ENCODE measurements around the gene SMARCE1.
"Not testable (repeated sequence)": the region's sequence is repeated elsewhere in the genome, so short reads cannot be mapped to it uniquely, and the experiment has no call there.

The SMARCE1 gene

GRCh38 chr17:40608061-40608581 is 39.5 kb downstream of the SMARCE1 start:
- no peak for FAIRE-seq

GRCh38 chr17:40607641-40608040 is 40.0 kb downstream of the SMARCE1 start:
- FAIRE-seq = no peak

DNA sequence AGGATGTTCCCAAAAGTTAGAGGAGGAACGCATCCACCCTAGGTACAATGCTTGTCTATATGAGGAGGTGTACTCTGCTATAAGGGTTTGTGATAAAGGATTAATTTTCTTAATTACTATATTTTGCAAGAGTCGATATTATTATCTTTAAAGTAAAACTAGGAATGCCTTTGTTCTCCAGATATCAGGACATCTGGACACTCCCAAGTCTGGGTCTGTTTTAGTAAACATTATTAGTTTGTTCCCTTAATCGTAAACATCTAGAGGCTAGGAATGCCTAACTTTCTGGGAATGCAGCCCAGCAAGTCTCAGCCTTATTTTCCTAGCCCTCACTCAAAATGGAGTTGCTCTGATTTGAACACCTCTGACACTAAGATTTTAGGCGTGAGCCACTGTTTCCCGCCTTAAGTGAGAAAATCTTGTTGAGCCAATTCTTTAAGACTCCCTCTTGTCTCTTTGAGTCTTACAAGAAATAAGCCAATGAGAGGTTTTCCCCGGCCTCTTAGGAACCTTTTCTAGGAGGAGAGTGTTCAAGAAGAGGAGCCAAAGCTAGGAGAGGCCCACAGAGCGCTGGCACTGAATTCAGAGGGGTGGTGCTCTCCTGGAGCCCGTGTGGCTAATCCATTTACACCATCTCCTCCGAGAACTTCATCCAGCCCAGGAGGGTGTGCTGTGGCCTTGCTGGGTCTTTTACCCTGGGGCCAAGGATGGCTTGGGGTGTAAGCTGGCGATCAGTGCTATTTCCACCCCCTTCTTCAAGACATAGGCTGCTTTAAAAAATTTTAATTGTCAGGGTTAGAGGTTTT is 40.9 kb downstream of the SMARCE1 start:
- FAIRE-seq = no peak

GRCh38 chr17:40605306-40605705 is 42.3 kb downstream of the SMARCE1 start:
- no peak for FAIRE-seq

- FAIRE-seq = no peak
Observed at GRCh38 chr17:40604327-40605080, 43.1 kb downstream of the SMARCE1 start.

DNA sequence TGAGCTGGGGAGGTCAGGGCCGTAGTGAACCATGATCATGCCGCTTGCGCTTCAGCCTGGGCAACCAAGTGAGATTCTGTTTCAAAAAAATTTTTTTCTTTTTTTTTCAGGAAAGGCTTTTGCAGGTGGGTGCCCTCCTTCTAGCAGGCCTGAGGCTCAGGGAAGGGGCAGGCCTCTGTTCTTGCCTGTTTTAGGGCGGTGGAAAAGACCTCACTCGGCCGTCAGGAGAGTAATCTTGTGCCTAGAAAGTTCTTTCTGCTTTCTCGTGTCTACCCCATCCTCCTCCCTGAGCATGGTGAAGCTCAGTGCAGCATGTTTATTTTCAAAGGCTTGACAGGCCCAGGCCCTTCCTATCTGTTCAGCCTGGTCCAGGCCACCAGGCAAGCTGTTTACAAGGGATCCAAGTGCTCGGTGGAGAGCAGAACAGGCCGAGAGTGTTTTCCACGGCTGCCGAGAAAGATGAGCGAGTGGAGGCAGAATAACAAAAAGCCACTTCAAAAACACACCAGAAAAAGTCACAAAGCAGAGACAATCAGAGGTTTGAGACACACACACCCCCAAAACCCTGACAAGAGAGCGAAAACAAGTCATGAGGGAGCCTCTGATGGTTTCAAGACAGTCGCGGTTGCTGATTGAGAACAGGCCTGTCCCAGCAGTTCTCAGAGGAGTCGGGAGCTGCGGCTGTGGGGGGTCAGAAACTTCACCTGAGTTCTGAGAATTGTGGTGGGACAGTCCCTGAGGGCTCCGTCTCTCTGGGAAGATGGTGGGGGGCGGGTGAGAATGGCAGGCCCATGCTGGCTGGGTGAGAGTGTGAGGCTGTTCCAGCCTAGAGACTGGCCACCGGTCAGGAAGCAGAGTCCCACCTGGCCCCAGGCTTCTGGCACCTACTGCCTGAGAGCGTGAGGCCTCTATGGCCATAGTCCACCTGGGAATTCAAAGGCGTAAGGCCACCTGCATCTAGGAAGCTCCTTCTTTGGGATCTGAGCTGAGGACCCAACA is 44.9 kb downstream of the SMARCE1 start:
- no peak for FAIRE-seq

GRCh38 chr17:40600486-40601046 is 47.1 kb downstream of the SMARCE1 start:
- FAIRE-seq = no peak

DNA sequence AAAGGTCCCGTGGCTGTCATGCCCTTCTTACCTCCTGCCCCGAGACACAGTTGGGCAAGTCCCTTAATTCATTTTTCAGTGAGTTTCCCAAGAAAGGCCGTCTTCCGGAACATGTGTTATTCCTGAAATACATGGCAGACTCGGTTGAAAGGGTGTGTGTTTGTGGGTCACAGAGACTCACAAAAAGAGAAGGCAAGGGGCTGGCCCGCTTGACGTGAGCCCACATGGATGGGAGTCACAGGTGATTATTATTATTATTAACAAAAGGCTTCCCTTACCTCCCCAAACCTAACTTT is 48.2 kb downstream of the SMARCE1 start:
- no peak for FAIRE-seq

- FAIRE-seq = no peak
Observed at GRCh38 chr17:40598619-40599467, 48.8 kb downstream of the SMARCE1 start.

- FAIRE-seq = no peak
Observed at GRCh38 chr17:40598301-40598618, 49.4 kb downstream of the SMARCE1 start.

GRCh38 chr17:40597556-40598300 is 49.9 kb downstream of the SMARCE1 start:
- FAIRE-seq = no peak

DNA sequence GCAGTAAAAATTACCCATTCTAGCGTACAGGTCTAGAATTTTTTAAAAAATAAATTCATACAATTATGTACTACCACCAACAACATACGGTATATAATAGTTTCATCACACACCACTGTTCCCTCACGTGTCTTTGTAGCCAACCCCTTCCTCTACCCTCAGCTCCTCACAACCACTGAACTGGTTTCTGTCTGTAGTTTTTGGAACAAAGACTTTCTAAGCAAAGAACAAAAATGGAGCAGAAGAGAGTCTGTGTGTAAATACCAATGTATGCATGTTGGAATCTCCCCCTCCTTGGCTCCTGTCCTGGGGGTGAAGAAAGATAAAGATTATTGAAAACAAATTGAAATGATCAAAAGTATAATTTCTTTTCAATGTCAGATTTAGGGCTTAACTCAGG is 50.5 kb downstream of the SMARCE1 start:
- FAIRE-seq = no peak

DNA sequence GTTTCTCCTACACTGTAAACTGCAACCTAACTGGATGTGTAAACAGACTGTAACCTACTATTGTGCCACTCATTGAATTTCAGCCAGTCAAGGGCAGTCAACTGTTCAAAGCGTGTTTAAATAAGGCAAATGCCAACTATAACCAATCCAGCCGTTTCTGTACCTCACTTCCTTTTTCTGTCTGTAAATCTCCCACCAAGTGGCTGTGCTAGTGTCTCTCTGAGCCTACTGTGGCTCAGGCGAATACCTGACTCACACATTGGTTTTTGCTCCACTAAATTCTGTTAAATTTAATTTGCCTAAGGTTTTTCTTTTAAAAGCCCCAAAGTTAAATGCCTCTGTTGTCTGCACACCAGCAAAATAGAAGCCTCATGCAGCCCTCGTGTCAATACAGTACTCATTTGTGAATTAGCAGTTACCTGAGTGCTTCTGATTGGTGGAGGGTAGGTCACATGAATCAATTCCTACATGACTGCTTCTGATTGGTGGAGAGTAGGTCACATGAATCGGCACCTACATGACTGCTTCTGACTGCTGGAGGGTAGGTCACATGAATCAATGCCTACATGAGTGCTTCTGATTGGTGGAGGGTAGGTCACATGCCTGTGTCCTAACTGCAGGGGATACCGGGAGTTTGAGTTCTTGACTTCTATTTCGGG is 51.2 kb downstream of the SMARCE1 start:
- no peak for FAIRE-seq

GRCh38 chr17:40590742-40591141 is 56.9 kb downstream of the SMARCE1 start:
- no peak for FAIRE-seq

DNA sequence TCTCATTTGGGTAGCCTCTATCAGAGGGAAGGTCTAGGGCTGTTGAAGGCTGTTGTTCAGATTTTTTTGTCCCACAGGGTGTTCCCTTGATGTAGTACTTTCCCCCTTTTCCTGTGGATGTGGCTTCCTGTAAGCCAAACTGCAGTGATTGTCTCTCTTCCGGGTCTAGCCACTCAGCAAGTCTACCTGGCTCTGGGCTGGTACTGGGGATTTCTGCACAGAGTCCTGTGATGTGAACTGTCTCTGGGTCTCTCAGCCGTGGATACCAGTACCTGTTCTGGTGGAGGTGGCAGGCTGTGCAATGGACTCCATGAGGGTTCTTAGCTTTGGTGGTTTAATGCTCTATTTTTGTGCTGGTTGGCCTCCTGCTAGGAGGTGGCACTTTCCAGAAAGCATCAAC is 59.1 kb downstream of the SMARCE1 start:
- no peak for FAIRE-seq

- FAIRE-seq = not testable (repeated sequence)
Observed at GRCh38 chr17:40586264-40586663, 61.4 kb downstream of the SMARCE1 start.

- FAIRE-seq = not testable (repeated sequence)
Observed at GRCh38 chr17:40584950-40585349, 62.7 kb downstream of the SMARCE1 start.

DNA sequence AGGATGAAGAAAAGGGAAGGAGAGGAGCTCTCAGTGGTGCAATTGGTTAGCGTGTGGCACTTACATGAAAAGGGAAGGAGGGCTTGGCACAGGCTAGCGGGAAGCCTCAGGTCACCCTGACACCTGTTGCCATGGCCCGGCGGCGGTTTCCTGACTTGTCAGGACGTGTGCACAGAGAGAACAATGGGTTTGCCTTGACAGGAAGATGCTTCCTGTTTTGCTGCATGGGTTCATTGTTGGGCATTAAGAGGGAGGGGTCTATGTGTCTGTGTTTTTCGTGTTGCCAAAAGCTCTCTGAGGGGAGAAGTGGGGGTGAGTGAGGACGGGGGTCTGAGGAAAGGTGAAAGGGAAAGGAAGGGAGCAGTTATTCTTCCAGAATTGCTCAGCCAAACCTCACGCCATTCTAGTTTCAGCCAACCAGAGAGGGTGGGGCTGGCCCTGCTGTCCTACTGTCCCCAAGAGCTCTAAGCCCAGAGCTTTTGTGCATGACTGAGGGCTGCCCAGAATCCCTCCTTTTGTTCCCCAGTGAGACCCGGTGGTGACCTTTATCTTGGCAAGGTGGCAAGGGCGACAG is 65.2 kb downstream of the SMARCE1 start:
- no peak for FAIRE-seq

- FAIRE-seq = no peak
Observed at GRCh38 chr17:40580140-40580539, 67.5 kb downstream of the SMARCE1 start.

DNA sequence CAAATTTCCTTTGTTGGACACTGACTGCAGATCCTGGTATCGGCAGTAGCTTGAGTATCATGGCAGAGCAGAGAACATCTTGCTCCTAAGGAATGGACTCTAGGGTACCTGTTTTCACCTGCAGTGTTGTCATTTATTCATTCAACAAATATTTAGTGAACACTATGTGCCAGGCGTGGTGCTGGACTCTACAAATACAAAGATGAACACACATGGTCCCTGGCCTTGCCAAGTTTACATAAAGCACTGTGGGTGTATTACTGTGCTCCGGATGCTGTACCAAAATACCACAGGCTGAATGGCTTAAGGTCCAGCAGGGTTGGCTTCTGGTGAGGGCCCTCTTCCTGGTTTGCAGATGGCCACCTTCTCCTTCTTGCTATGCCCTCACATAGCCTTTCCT is 68.1 kb downstream of the SMARCE1 start:
- no peak for FAIRE-seq

Data from colon (tissue), 2 donors.